Neuronal stem cell (in vitro differentiated cells): ENCODE data around the gene H2BK1.

Experiments
- DNase-seq: peaks from one replicate; pipeline ENCODE4 v3.0.0-alpha.2; 2013; ENCODE audit warnings: low spot score
- H2AFZ ChIP-seq: one replicate; pipeline ENCODE4 v1.6.1; 2013; ENCODE audit warnings: mild to moderate bottlenecking, low read length, inconsistent platforms
- H2AK5ac ChIP-seq: 2 replicates; pipeline ENCODE4 v1.6.1; 2013; ENCODE audit warnings: low read depth, mild to moderate bottlenecking, inconsistent platforms, low read length, moderate library complexity, mixed read lengths
- H2BK120ac ChIP-seq: 2 replicates; pipeline ENCODE4 v1.6.1; 2013; ENCODE audit warnings: low read depth, mild to moderate bottlenecking, inconsistent platforms, low read length, moderate library complexity, mixed read lengths
- H2BK12ac ChIP-seq: one replicate; pipeline ENCODE4 v1.6.1; 2013; ENCODE audit warnings: low read length, inconsistent platforms
- H2BK15ac ChIP-seq: 2 replicates; pipeline ENCODE4 v1.6.1; 2013; ENCODE audit warnings: mild to moderate bottlenecking, low read length, inconsistent platforms, mixed read lengths
- H2BK5ac ChIP-seq: one replicate; pipeline ENCODE4 v1.6.1; 2013; ENCODE audit warnings: inconsistent platforms, mild to moderate bottlenecking, low read length, moderate library complexity
- H3K14ac ChIP-seq: one replicate; pipeline ENCODE4 v1.6.1; 2013; ENCODE audit warnings: low read length, inconsistent platforms
- H3K18ac ChIP-seq: 2 replicates; pipeline ENCODE4 v1.6.1; 2013; ENCODE audit warnings: low read length, inconsistent platforms
- H3K23ac ChIP-seq: 2 replicates; pipeline ENCODE4 v1.6.1; 2013; ENCODE audit warnings: low read depth, mild to moderate bottlenecking, mixed read lengths, low read length, inconsistent platforms; ENCODE audit not compliant: poor library complexity
- H3K27ac ChIP-seq: replicated peaks from 3 replicates; pipeline ENCODE4 v1.5.1; 2013; ENCODE audit warnings: low read length, inconsistent platforms
- H3K27me3 ChIP-seq, 3 experiments: 2 replicates each; pipeline ENCODE4 v1.6.1; 2013; ENCODE audit warnings: low read length in 3 of 3, mild to moderate bottlenecking in 2 of 3, inconsistent platforms in 1 of 3, low read depth in 1 of 3, mixed read lengths in 1 of 3, moderate library complexity in 1 of 3; ENCODE audit not compliant: control insufficient read depth in 3 of 3, insufficient read depth in 3 of 3
- H3K36me3 ChIP-seq, 2 donors: replicated peaks in 1 of 2; 2 replicates each; pipeline ENCODE4 v1.6.1; 2013; ENCODE audit warnings: low read length in 2 of 2; ENCODE audit not compliant: control insufficient read depth in 2 of 2, insufficient read depth in 2 of 2
- H3K4ac ChIP-seq: 2 replicates; pipeline ENCODE4 v1.6.1; 2013; ENCODE audit warnings: inconsistent platforms, mild to moderate bottlenecking, low read length, moderate library complexity
- H3K4me1 ChIP-seq, 2 donors: 1 replicate in 1 of 2; 2 replicates in 1 of 2; pipeline ENCODE4 v1.6.1; 2013; ENCODE audit warnings: low read length in 2 of 2, low read depth in 1 of 2; ENCODE audit not compliant: control insufficient read depth in 2 of 2, insufficient read depth in 1 of 2
- H3K4me2 ChIP-seq: one replicate; pipeline ENCODE4 v1.6.1; 2013; ENCODE audit warnings: mild to moderate bottlenecking, low read length, inconsistent platforms; ENCODE audit not compliant: insufficient read depth, poor library complexity, severe bottlenecking
- H3K4me3 ChIP-seq, 2 donors: 2 replicates each; pipeline ENCODE4 v1.5.1; 2013; ENCODE audit warnings: low read length in 2 of 2, mild to moderate bottlenecking in 2 of 2, inconsistent platforms in 1 of 2, moderate library complexity in 1 of 2
- H3K79me1 ChIP-seq: one replicate; pipeline ENCODE4 v1.6.1; 2013; ENCODE audit warnings: low read depth, mild to moderate bottlenecking, inconsistent platforms, low read length, moderate library complexity
- H3K9ac ChIP-seq: one replicate; pipeline ENCODE4 v1.6.1; 2013; ENCODE audit warnings: mild to moderate bottlenecking, low read depth, low read length, inconsistent platforms; ENCODE audit not compliant: poor library complexity
- H3K9me3 ChIP-seq, 2 donors: replicated peaks in 1 of 2; 2 replicates each; pipeline versions ENCODE3 to v1.6.1; 2013; ENCODE audit warnings: low read length in 2 of 2, mild to moderate bottlenecking in 2 of 2, inconsistent platforms in 1 of 2, low read depth in 1 of 2, mixed read lengths in 1 of 2, moderate library complexity in 1 of 2; ENCODE audit not compliant: control insufficient read depth in 2 of 2, insufficient read depth in 1 of 2
- H4K8ac ChIP-seq: one replicate; pipeline ENCODE4 v1.6.1; 2013; ENCODE audit warnings: low read depth, mild to moderate bottlenecking, inconsistent platforms, low read length, moderate library complexity
- H4K91ac ChIP-seq: one replicate; pipeline ENCODE4 v1.6.1; 2013; ENCODE audit warnings: low read length, low read depth, mild to moderate bottlenecking, inconsistent platforms; ENCODE audit not compliant: poor library complexity
- WGBS, 2 donors: extraction: QIAGEN DNeasy Blood & Tissue Kit; methylation state at CpG; one replicate each; pipeline ENCODE4 v1.1.7; 2013; ENCODE audit warnings: missing lambda C conversion rate in 2 of 2, mixed read lengths in 1 of 2; ENCODE audit not compliant: insufficient read length in 2 of 2, insufficient replicate concordance in 1 of 2; ENCODE audit errors: extremely low coverage in 2 of 2; 5-methylcytosine and 5-hydroxymethylcytosine counted together

The H2BK1 gene

GRCh38 chr7:151167197-151167961 is 42.9 kb downstream of the H2BK1 start, which contains the start of gene GBX1:
Gene GBX1, minus strand, starts transcription at chr7:151167694. Its CDS starts 146 bp downstream, at chr7:151167548.
- H3K79me1 ChIP-seq: no peaks in the 10 kb centered on the region
- H3K14ac ChIP-seq: peak within 1 kb of the TSS; percentile 12
- no peak within 1 kb of the TSS for H4K91ac ChIP-seq
- peaks cover 12 to 89% (median 54%) of the 10 kb centered on the region in 3 experiments for H3K27me3 ChIP-seq
- H2BK120ac ChIP-seq: peak within 1 kb of the TSS; percentile 2
- H2BK12ac ChIP-seq: peak within 1 kb of the TSS; percentile 64
- H2BK5ac ChIP-seq: no peak within 1 kb of the TSS
- no peak within 1 kb of the TSS for H2AK5ac ChIP-seq
- H2BK15ac ChIP-seq: peak within 1 kb of the TSS; percentile 39
- peak within 1 kb of the TSS; percentile 31 to 80 for H3K4me3 ChIP-seq
- DNase-seq: peak; percentile 29
- H3K18ac ChIP-seq: peak within 1 kb of the TSS; percentile 90
- no peak within 1 kb of the TSS for H3K27ac ChIP-seq
- H2AFZ ChIP-seq: peak within 1 kb of the TSS; percentile 90
- H3K23ac ChIP-seq: peak within 1 kb of the TSS; percentile 82
- H3K4me1 ChIP-seq: peaks cover 7 to 14% of the 10 kb centered on the region in 2 donors
- peak within 1 kb of the TSS; percentile 83 for H3K9ac ChIP-seq
- H3K36me3 ChIP-seq: no peaks in the 10 kb centered on the region
- WGBS, 2 donors: no CpG with 5 or more reads among the region's 101 CpGs
- H3K4ac ChIP-seq: no peak within 1 kb of the TSS
- no peaks in the 10 kb centered on the region for H3K9me3 ChIP-seq
- H4K8ac ChIP-seq: no peak within 1 kb of the TSS
- peak within 1 kb of the TSS; percentile 99 for H3K4me2 ChIP-seq

DNA sequence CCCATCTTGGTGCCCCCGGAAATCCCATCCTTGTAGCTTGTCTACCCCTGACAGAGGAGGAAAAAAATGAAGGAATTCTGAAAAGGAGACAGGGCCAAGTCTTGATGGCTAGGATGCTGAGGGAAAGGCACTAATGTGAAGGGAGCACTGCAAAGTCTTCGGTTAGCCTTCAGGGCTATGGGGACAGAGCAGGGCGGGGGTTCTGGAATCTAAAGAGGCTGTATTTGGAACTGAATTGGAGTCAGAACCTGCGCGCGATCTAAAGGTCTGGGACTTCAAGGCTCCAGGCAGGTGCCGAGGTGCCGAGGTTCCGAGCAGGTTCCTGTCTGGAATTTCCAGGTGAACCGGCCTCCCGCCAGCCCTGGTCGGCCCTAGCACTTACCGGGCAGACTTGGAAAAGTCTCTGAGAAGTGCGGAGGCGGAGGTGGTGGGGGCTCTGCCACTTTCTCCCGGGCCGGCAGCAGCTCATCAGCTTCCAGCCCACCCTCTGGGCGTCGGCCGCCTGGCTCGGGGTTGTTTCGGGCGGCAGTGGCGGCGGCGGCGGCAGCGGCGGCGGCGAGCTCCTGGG is 43.6 kb downstream of the H2BK1 start:
- peak overlapping the region; percentile 88 for H3K18ac ChIP-seq
- H2AK5ac ChIP-seq: no peak overlapping the region
- H4K8ac ChIP-seq: no peak overlapping the region
- no peaks in the 10 kb centered on the region for H3K9me3 ChIP-seq
- H4K91ac ChIP-seq: no peak overlapping the region
- no peaks in the 10 kb centered on the region for H3K79me1 ChIP-seq
- peak overlapping the region; percentile 90 for H2AFZ ChIP-seq
- no peak overlapping the region for H2BK5ac ChIP-seq
- DNase-seq: peak; percentile 23
- H2BK120ac ChIP-seq: peak overlapping the region; percentile 2
- H3K4me2 ChIP-seq: peak overlapping the region; percentile 99
- no CpG with 5 or more reads among the region's 31 CpGs for WGBS, 2 donors
- H2BK15ac ChIP-seq: no peak overlapping the region
- no peak overlapping the region for H3K27ac ChIP-seq
- H3K36me3 ChIP-seq: no peaks in the 10 kb centered on the region
- H3K4me3 ChIP-seq: peak overlapping the region; percentile 31 to 80
- H3K4me1 ChIP-seq: peaks cover 7 to 14% of the 10 kb centered on the region in 2 donors
- peak overlapping the region; percentile 74 for H3K23ac ChIP-seq
- no peak overlapping the region for H3K4ac ChIP-seq
- H2BK12ac ChIP-seq: no peak overlapping the region
- peaks cover 12 to 96% (median 54%) of the 10 kb centered on the region in 3 experiments for H3K27me3 ChIP-seq
- no peak overlapping the region for H3K9ac ChIP-seq
- H3K14ac ChIP-seq: peak overlapping the region; percentile 12

DNA sequence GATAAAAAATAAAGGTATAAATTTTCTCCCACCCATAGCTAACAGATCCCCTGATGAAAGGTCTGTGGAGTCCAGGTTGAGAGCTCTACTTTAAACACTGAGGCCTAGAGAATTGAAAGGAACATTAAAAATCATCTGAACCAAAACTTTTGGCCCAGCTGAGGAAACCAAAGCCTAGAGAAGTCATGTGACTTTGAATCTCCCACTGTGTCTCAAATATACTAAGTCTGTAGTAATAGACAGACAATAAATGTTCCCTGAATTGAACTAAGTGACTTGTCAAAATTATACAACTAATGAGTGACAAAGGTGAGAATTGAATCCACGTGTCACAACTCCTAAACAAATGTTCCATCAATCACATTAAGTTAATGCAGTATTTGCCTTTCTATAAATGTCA is 48.5 kb downstream of the H2BK1 start:
- DNase-seq: no peak
- no CpG with 5 or more reads among the region's 1 CpG for WGBS, 2 donors
- Histone ChIP-seq H4K91ac (no peak overlapping the region), H2AK5ac (no peak overlapping the region), H3K9me3 (no peaks in the 10 kb centered on the region), H2BK120ac (no peak overlapping the region), H3K4ac (no peak overlapping the region), H3K36me3 (no peaks in the 10 kb centered on the region), H3K79me1 (no peaks in the 10 kb centered on the region), H3K14ac (no peak overlapping the region), H3K27me3 (peaks cover 3 to 95% (median 27%) of the 10 kb centered on the region in 3 experiments), H3K4me2 (no peak overlapping the region), H2BK5ac (no peak overlapping the region), H3K27ac (no peak overlapping the region), H3K18ac (no peak overlapping the region), H2AFZ (no peak overlapping the region), H2BK15ac (no peak overlapping the region), H3K4me1 (peaks cover 3 to 5% of the 10 kb centered on the region in 2 donors), H4K8ac (no peak overlapping the region), H3K23ac (no peak overlapping the region), H2BK12ac (no peak overlapping the region), H3K9ac (no peak overlapping the region), H3K4me3 (no peak overlapping the region)
